K562 (cell line): ENCODE data around the gene NOSIP. TPM values are rescaled to one million over a fixed set of nuclear protein-coding genes. Genes with fewer than 3 reads are reported as not detected.

Experiments
- ATAC-seq: fragments of 200-7000 bp; cut with Tn5 transposase; 3 replicates; pipeline ENCODE4 v1.9.1; 2020; ENCODE audit warnings: moderate library complexity
- BruUV-seq: library from RNA; stranded (reverse); fragments of 400-500 nt; replicated peaks from 2 replicates; lab custom pipeline; 2021; lab: Mats Ljungman, UMichigan
- CTCF ChIA-PET: fragments of 300-600 bp; formaldehyde crosslinking; extraction: SDS; loops from one replicate; lab custom pipeline; 2021; ENCODE audit warnings: low intra/inter-chr PET ratio; lab: Yijun Ruan, JAX
- POLR2A ChIA-PET: fragments of 300-600, 350-650 bp; sonication (Branson Sonifier 250); formaldehyde crosslinking; extraction: SDS; loops from one replicate; lab custom pipeline; 2021; ENCODE audit warnings: antibody characterized with exemption, inconsistent platforms; lab: Yijun Ruan, JAX
- DNase-seq, 4 experiments: peaks; one replicate each; pipeline versions ENCODE4 v3.0.0 to v3.0.0-alpha.2; 2011 to 2018; ENCODE audit warnings: low spot score in 3 of 4, mixed read lengths in 3 of 4; ENCODE audit errors: extremely low read depth in 1 of 4
- FAIRE-seq: peaks from 2 replicates; lab custom pipeline; 2011; peaks lifted over from hg19 to GRCh38; lab: Jason Lieb, UNC
- H2AFZ ChIP-seq: 2 replicates; pipeline ENCODE4 v1.6.0; 2011; ENCODE audit warnings: low read depth, low read length, control low read depth, inconsistent platforms
- H3K27ac ChIP-seq: fragments of 200-600 bp; 3 replicates; pipeline ENCODE4 v1.8.0; 2011; ENCODE audit warnings: low read depth, mild to moderate bottlenecking, control low read depth, inconsistent platforms, low read length, moderate library complexity, mixed read lengths; ENCODE audit errors: extremely low read depth
- H3K27me3 ChIP-seq, 2 experiments: fragments of 300-600 bp in 1 of 2; 2 replicates in 1 of 2; 3 replicates in 1 of 2; pipeline versions ENCODE4 v1.6.0 to v1.8.0; 2011; ENCODE audit warnings: inconsistent platforms in 2 of 2, low read length in 2 of 2, mild to moderate bottlenecking in 1 of 2, mixed read lengths in 1 of 2, moderate library complexity in 1 of 2; ENCODE audit not compliant: control insufficient read depth in 2 of 2, insufficient read depth in 2 of 2
- H3K36me3 ChIP-seq: fragments of 300-600 bp; 3 replicates; pipeline ENCODE4 v1.8.0; 2011; ENCODE audit warnings: mild to moderate bottlenecking, low read length, inconsistent platforms; ENCODE audit not compliant: control insufficient read depth, insufficient read depth
- H3K4me1 ChIP-seq, 2 experiments: fragments of 200-600 bp in 1 of 2; replicated peaks in 1 of 2; 2 replicates in 1 of 2; 3 replicates in 1 of 2; pipeline versions ENCODE4 v1.5.1 to v1.8.0; 2011; ENCODE audit warnings: inconsistent platforms in 2 of 2, low read length in 2 of 2, mild to moderate bottlenecking in 1 of 2, mixed read lengths in 1 of 2, moderate library complexity in 1 of 2; ENCODE audit not compliant: control insufficient read depth in 2 of 2, insufficient read depth in 2 of 2
- H3K4me2 ChIP-seq: 2 replicates; pipeline ENCODE4 v1.6.1; 2011; ENCODE audit warnings: low read length, control low read depth, inconsistent platforms, mixed read lengths; ENCODE audit not compliant: insufficient read depth
- H3K4me3 ChIP-seq: fragments of 200-600 bp; sonication (generic), shearing (Covaris generic); 2 replicates; pipeline ENCODE4 v1.5.1; 2016; ENCODE audit warnings: control low read depth, inconsistent platforms
- H3K79me2 ChIP-seq: fragments of 200-600 bp; 3 replicates; pipeline ENCODE4 v1.8.0; 2011; ENCODE audit warnings: low read length, inconsistent platforms; ENCODE audit not compliant: control insufficient read depth, insufficient read depth
- H3K9ac ChIP-seq, 2 experiments: 2 replicates each; pipeline versions ENCODE4 v1.6.0 to v1.6.1; 2011; ENCODE audit warnings: low read depth in 2 of 2, low read length in 2 of 2, control low read depth in 1 of 2, inconsistent platforms in 1 of 2, mild to moderate bottlenecking in 1 of 2, mixed read lengths in 1 of 2; ENCODE audit not compliant: insufficient read depth in 1 of 2
- H3K9me1 ChIP-seq: one replicate; pipeline ENCODE4 v1.6.0; 2011; ENCODE audit warnings: inconsistent platforms, mild to moderate bottlenecking, low read length, moderate library complexity; ENCODE audit not compliant: control insufficient read depth, insufficient read depth
- H3K9me3 ChIP-seq: replicated peaks from 2 replicates; pipeline ENCODE4 v1.5.1; 2011; ENCODE audit warnings: low read depth, low read length, inconsistent platforms; ENCODE audit not compliant: control insufficient read depth, insufficient read depth
- H4K20me1 ChIP-seq: replicated peaks from 2 replicates; pipeline ENCODE4 v1.6.1; 2011; ENCODE audit warnings: low read length, inconsistent platforms, mixed read lengths; ENCODE audit not compliant: control insufficient read depth, insufficient read depth
- ADNP ChIP-seq: fragments of 200-800 bp; sonication (Bioruptor generic); IDR thresholded peaks from 2 replicates; pipeline ENCODE4 v1.6.1; 2016; ENCODE audit warnings: missing genetic modification characterization, missing compliant biosample characterization
- FOXA3 ChIP-seq, 2 experiments: fragments of 450-650 bp in 1 of 2; sonication (generic) in 1 of 2; formaldehyde crosslinking; IDR thresholded peaks in 1 of 2; conservative IDR thresholded peaks in 1 of 2; 2 replicates each; pipeline versions ENCODE4 v1.4.0 to v1.8.0; 2020 to 2022; ENCODE audit warnings: mild to moderate bottlenecking in 2 of 2, missing genetic modification reagents in 1 of 2
- GTF2E2 ChIP-seq: fragments of 200-800 bp; sonication (Bioruptor generic); IDR thresholded peaks from 2 replicates; pipeline ENCODE4 v1.6.1; 2016; ENCODE audit warnings: missing genetic modification characterization, missing compliant biosample characterization
- KLF13 ChIP-seq: fragments of 450-650 bp; IDR thresholded peaks from 2 replicates; pipeline ENCODE4 v1.6.1; 2016; ENCODE audit warnings: missing genetic modification characterization, low read depth, mild to moderate bottlenecking, missing compliant biosample characterization, moderate library complexity, borderline replicate concordance
- NR2C2 ChIP-seq, 2 experiments: fragments of 200-800 bp in 1 of 2; sonication (Bioruptor generic) in 1 of 2; sonication (generic) in 1 of 2; formaldehyde crosslinking in 1 of 2; IDR thresholded peaks; 2 replicates each; pipeline versions ENCODE4 v1.6.1 to v1.8.0; 2016 to 2022; ENCODE audit warnings: mild to moderate bottlenecking in 1 of 2, missing compliant biosample characterization in 1 of 2, missing genetic modification characterization in 1 of 2, missing genetic modification reagents in 1 of 2
- PML ChIP-seq: IDR thresholded peaks from 2 replicates; pipeline ENCODE4 v1.6.1; 2012; ENCODE audit warnings: low read length, inconsistent platforms
- SPI1 ChIP-seq: IDR thresholded peaks from 2 replicates; pipeline ENCODE4 v1.6.1; 2011; ENCODE audit warnings: low read depth, low read length, control low read depth, borderline replicate concordance
- XRCC5 ChIP-seq: fragments of 200-400 bp; formaldehyde crosslinking; IDR thresholded peaks from 2 replicates; pipeline ENCODE4 v1.6.1; 2017; ENCODE audit warnings: low read depth, mild to moderate bottlenecking, low read length
- ZMIZ1 ChIP-seq, 2 experiments: fragments of 150-350 bp in 1 of 2; IDR thresholded peaks; 2 replicates each; pipeline ENCODE4 v1.6.1; 2012 to 2016; ENCODE audit warnings: low read depth in 2 of 2, low read length in 2 of 2, mild to moderate bottlenecking in 1 of 2, moderate library complexity in 1 of 2
- WGBS: fragments of 100-300 bp; shearing (Covaris generic); methylation state at CpG from one replicate; pipeline ENCODE4 v1.1.6; 2016; ENCODE audit warnings: low coverage, mixed read lengths; ENCODE audit not compliant: insufficient coverage; ENCODE audit errors: missing lambda C conversion rate; 5-methylcytosine and 5-hydroxymethylcytosine counted together
- in situ Hi-C: fragments of 300-500 bp; cut with MboI; formaldehyde crosslinking; loops from 4 replicates; pipeline ENCODE4 v1.15.0; 2018; ENCODE audit warnings: inconsistent platforms, mixed read lengths
- intact Hi-C: fragments of 100-400 bp; cut with micrococcal nuclease; formaldehyde crosslinking; loops from 2 replicates; pipeline ENCODE4 v1.14.2; 2022
- polyA plus RNA-seq, 8 experiments: library from polyadenylated mRNA; depleted of rRNA in 4 of 8; stranded (reverse) in 5 of 8; unstranded in 3 of 8; fragments of >200 nt; fragmentation: Nextera tagmentation in 2 of 8; fragmentation: Illumina TruSeq in 1 of 8; extraction: Ambion mirVana in 2 of 8; extraction: Trizol in 1 of 8; gene quantifications; 2 replicates each; pipeline versions ENCODE4 v1.2.1 to v1.2.3, GENCODE V29; 2011 to 2014; ENCODE audit warnings: inconsistent platforms in 1 of 8, missing spikeins in 1 of 8
- total RNA-seq, 7 experiments: library from RNA; depleted of rRNA in 6 of 7; stranded (reverse); fragments of >200 nt in 6 of 7; fragmentation: Illumina TruSeq in 2 of 7; extraction: Trizol in 2 of 7; gene quantifications; 2 replicates each; pipeline versions ENCODE4 v1.2.1 to v1.2.3, GENCODE V29; 2011 to 2021; ENCODE audit warnings: low replicate concordance in 1 of 7
- TF ChIP-seq, protein P1 (sequence below): fragments of 250-450 bp; sonication (Bioruptor Pico); IDR thresholded peaks from 2 replicates; pipeline ENCODE4 v1.6.1; 2021; ENCODE audit warnings: mild to moderate bottlenecking

Gene NOSIP
- total and polyA plus RNA-seq, 9 of the 15 experiments (the other 6 are each of a cell fraction or from before 2014, with no cell fraction given): 14.4 to 153 (median 79.9) TPM

DNA sequence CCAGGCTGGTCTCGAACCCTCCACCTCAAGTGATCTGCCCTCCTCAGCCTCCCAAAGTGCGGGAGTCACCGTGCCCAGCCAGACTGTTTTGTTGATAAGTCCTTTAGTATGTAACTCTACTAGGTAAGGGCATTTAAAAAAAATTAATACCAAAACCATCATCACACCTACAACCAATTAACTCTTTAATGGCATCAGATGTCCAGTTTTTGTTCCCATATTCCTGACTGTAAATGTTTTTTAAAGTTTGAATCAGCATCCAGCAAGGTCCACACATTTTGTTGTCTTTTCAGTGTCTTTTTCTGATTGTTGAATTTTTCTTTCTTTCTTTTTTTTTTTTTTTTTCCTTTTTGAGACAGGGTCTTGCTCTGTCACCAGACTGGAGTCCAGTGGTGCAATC, 62.3 kb downstream of the NOSIP start:
- no peak overlapping the region for H3K9ac ChIP-seq
- H3K36me3 ChIP-seq: no peaks in the 10 kb centered on the region
- WGBS: 29% methylated on average over 3 of the region's 3 CpGs
- no peaks in the 10 kb centered on the region for H3K9me1 ChIP-seq
- FAIRE-seq (no peak), ATAC-seq (no peak), DNase-seq (no peak)
- ChIA-PET CTCF (no interaction called here), POLR2A (interaction anchor here (1.4 kb wide), 1 partner anchor 125 kb away, joined by 3 read pairs; no protein-coding TSS in a partner anchor)
- intact Hi-C loops: no loop called here
- no peak overlapping the region for H2AFZ ChIP-seq
- in situ Hi-C loops: no loop called here
- no peak overlapping the region for H3K4me3 ChIP-seq
- H3K9me3 ChIP-seq: no peaks in the 10 kb centered on the region
- H3K4me2 ChIP-seq: no peak overlapping the region
- H3K4me1 ChIP-seq: peaks cover 0 to 18% of the 10 kb centered on the region in 2 experiments; a peak in 2 of 5 replicates
- no peaks in the 10 kb centered on the region for H3K79me2 ChIP-seq
- H3K27me3 ChIP-seq: no peaks in the 10 kb centered on the region
- BruUV-seq: no TSS peak
- TF ChIP-seq GTF2E2 (tag) (no peak), NR2C2 (CRISPR knock-in tag; IDR thresholded peaks at IDR 0.05) (no peak), NR2C2 (tag; IDR thresholded peaks at IDR 0.05) (no peak)
- TF ChIP-seq, all 486 proteins: peak for 0
- Histone ChIP-seq H4K20me1 (no peaks in the 10 kb centered on the region), H3K27ac (no peak overlapping the region)

- WGBS: 49% methylated on average over 4 of the region's 4 CpGs
- no peak overlapping the region for H3K9ac ChIP-seq
- no peaks in the 10 kb centered on the region for H4K20me1 ChIP-seq
- H3K27ac ChIP-seq: no peak overlapping the region
- H3K79me2 ChIP-seq: no peaks in the 10 kb centered on the region
- no peak for FAIRE-seq
- no peak for TF ChIP-seq FOXA3 (CRISPR knock-in tag; conservative IDR thresholded peaks at IDR 0.05 in 1 of 2, IDR thresholded peaks at IDR 0.05 in 1 of 2)
- TF ChIP-seq ADNP: no peak
- TF ChIP-seq KLF13 (tag): no peak
- TF ChIP-seq, protein P1, sequence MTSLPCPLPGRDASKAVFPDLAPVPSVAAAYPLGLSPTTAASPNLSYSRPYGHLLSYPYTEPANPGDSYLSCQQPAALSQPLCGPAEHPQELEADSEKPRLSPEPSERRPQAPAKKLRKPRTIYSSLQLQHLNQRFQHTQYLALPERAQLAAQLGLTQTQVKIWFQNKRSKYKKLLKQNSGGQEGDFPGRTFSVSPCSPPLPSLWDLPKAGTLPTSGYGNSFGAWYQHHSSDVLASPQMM (CRISPR knock-in tag): no peak
- TF ChIP-seq ZMIZ1 (IDR thresholded peaks at IDR 0.05; ENCODE audit: low read depth in 2 of 2, low read length in 2 of 2): no peak
- no peak for TF ChIP-seq XRCC5
- peak; percentile 53; the same call in 1 of the 2 replicates for TF ChIP-seq SPI1
- no peak for TF ChIP-seq PML
- TF ChIP-seq, all 486 proteins: peak for 1
- no peak overlapping the region for H3K4me3 ChIP-seq
- no TSS peak for BruUV-seq
- in situ Hi-C loops: no loop called here
- CTCF ChIA-PET: no interaction called here
- intact Hi-C loops: no loop called here
- no peaks in the 10 kb centered on the region for H3K9me1 ChIP-seq
- no peaks in the 10 kb centered on the region for H3K36me3 ChIP-seq
- H3K4me1 ChIP-seq: peaks cover 7 to 35% of the 10 kb centered on the region in 2 experiments; a peak in 4 of 5 replicates
- H3K4me2 ChIP-seq: no peak overlapping the region
- DNase-seq: peak in 1 of 4 experiments; percentile 6
- no peaks in the 10 kb centered on the region for H3K9me3 ChIP-seq
- POLR2A ChIA-PET: interaction anchor here (0.6 kb wide), 1 partner anchor 12 kb away, joined by 3 read pairs; the partner anchor contains the start of gene RCN3
- H3K27me3 ChIP-seq: no peaks in the 10 kb centered on the region
- no peak for ATAC-seq
- H2AFZ ChIP-seq: no peak overlapping the region
Observed at GRCh38 chr19:49515767-49516166, 64.6 kb downstream of the NOSIP start.
